HG03571 (cell line): ENCODE measurements around the gene C2orf92.

Experiments used
- ATAC-seq: cut with Tn5 transposase; IDR thresholded peaks from one replicate; pipeline ENCODE4 v1.9.1; 2021; ENCODE audit not compliant: unreplicated experiment

Gene C2orf92

GRCh38 chr2:97740590-97741182, 71.2 kb downstream of the C2orf92 start:
- no peak for ATAC-seq

GRCh38 chr2:97741251-97741650, 71.7 kb downstream of the C2orf92 start:
- no peak for ATAC-seq

- no peak for ATAC-seq
Observed at GRCh38 chr2:97741686-97742085, 72.2 kb downstream of the C2orf92 start.

- no peak for ATAC-seq
Observed at GRCh38 chr2:97742381-97742847, 72.9 kb downstream of the C2orf92 start.

GRCh38 chr2:97743913-97744312, 74.4 kb downstream of the C2orf92 start:
- no peak for ATAC-seq

GRCh38 chr2:97745474-97746174, 76.1 kb downstream of the C2orf92 start:
- ATAC-seq = no peak

GRCh38 chr2:97747285-97747684, 77.8 kb downstream of the C2orf92 start:
- no peak for ATAC-seq

- ATAC-seq = no peak
Observed at GRCh38 chr2:97747716-97748115, 78.2 kb downstream of the C2orf92 start.

- ATAC-seq = no peak
Observed at GRCh38 chr2:97749581-97749980, 80.1 kb downstream of the C2orf92 start.

- no peak for ATAC-seq
Observed at GRCh38 chr2:97750017-97750416, 80.5 kb downstream of the C2orf92 start.

- ATAC-seq = no peak
Observed at GRCh38 chr2:97751752-97752151, 82.2 kb downstream of the C2orf92 start.
